PC-9 (cell line): ENCODE data around the gene FJX1.

Experiments used
- CTCF ChIP-seq: fragments of 200-600 bp; sonication (generic); conservative IDR thresholded peaks from 2 replicates; pipeline ENCODE4 v1.6.1; 2017; ENCODE audit warnings: mixed run types, antibody characterized with exemption, mild to moderate bottlenecking, moderate library complexity
- EZH2 ChIP-seq: fragments of 200-600 bp; sonication (generic); IDR thresholded peaks from 2 replicates; pipeline ENCODE4 v1.8.0; 2017; ENCODE audit warnings: antibody characterized with exemption, low read depth

DNA sequence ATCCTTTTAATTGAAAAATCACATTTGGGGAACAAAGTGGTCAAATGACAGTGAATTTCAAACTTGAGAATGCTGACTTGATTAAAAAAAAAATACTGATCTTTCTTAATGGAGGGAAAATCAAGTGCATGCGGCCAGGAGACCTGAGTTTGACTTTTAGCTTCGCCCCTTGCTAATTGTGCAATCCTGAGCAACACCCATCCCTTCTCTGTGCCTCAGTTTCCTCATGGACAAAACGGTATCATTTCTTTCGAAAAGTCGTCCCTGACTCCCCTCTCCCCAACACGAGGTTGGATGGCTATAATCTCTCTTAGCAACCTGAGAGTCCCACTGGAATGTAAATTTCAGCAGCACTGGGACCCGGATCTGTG lies 959 bp upstream of the FJX1 start:
- TF ChIP-seq CTCF (no peak), EZH2 (no peak)
